Tibial nerve (tissue), 3 donors: ENCODE measurements around the gene TBC1D8.

Source experiments
- CTCF ChIP-seq, 5 experiments: fragments of 200-600 bp in 3 of 5; fragments of 450-650 bp in 2 of 5; sonication (generic) in 3 of 5; IDR thresholded peaks; one replicate each; pipeline ENCODE4 v1.5.1; 2016 to 2019; ENCODE audit warnings: antibody characterized with exemption in 5 of 5, mild to moderate bottlenecking in 3 of 5, moderate library complexity in 2 of 5
- POLR2A ChIP-seq, 2 donors: fragments of 450-650 bp; IDR thresholded peaks; one replicate each; pipeline ENCODE4 v1.6.1; 2017; ENCODE audit warnings: antibody characterized with exemption in 2 of 2, mild to moderate bottlenecking in 2 of 2, moderate library complexity in 2 of 2

GRCh38 chr2:101185656-101186055, 34.5 kb upstream of the TBC1D8 start:
- TF ChIP-seq CTCF (IDR thresholded peaks at IDR 0.05) (no peak), POLR2A (IDR thresholded peaks at IDR 0.05) (no peak)
